Measurements from ENCODE around the gene ARHGEF7. TPM values are rescaled to one million over a fixed set of nuclear protein-coding genes. Genes with fewer than 3 reads are reported as not detected.

Gene ARHGEF7
- total RNA-seq, 1 experiment from 2014 or later: 46.2 TPM

DNA sequence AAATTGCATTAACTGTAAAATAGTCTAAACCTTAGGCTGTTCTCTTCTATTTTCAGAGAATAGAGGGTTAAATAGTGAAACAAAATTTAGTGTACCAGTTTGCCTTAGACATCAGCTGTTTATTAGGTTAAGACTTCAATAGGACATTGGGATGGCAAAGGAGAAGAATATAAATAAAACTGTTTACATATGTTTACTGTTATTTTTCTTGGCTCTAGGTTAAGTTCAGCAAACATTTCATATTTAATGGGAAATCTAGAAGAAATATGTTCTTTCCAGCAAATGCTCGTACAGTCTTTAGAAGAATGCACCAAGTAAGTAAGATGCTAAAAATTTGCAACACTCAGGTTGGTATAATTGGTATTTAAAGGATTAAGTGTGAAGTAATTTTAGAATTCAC, 128.9 kb downstream of the ARHGEF7 start:
- no peak overlapping the region for H3K27ac ChIP-seq (ENCODE audit: low read depth, low read length)
- no peak overlapping the region for H3K9ac ChIP-seq (ENCODE audit: low read length)
- H3K4me2 ChIP-seq (ENCODE audit: low read length): no peak overlapping the region
- RAD21 ChIA-PET (ENCODE audit: low non-redundant PET in 1 of 2, low total read pairs in 2 of 2, uncharacterized antibody in 2 of 2, unreplicated experiment in 2 of 2): no interaction called here
- BruUV-seq (replicated peaks): no TSS peak
- H4K20me1 ChIP-seq (ENCODE audit: insufficient read depth): peaks cover 3% of the 10 kb centered on the region; the same call in 1 of the 2 replicates
- no peak for TF ChIP-seq ZNF274 (IDR thresholded peaks at IDR 0.05; ENCODE audit: low read depth, low read length)
- TF ChIP-seq EZH2phosphoT487 (IDR thresholded peaks at IDR 0.05; ENCODE audit: borderline replicate concordance): no peak
- no peak for TF ChIP-seq ZFX (IDR thresholded peaks at IDR 0.05)
- TF ChIP-seq ZBTB33 (IDR thresholded peaks at IDR 0.05; ENCODE audit: extremely low read depth, insufficient replicate concordance, low read length): no peak
- no peak for TF ChIP-seq EGR1 (IDR thresholded peaks at IDR 0.05; ENCODE audit: low read depth)
- TF ChIP-seq SIN3A (IDR thresholded peaks at IDR 0.05; ENCODE audit: low read depth): no peak
- TF ChIP-seq POLR2AphosphoS5 (IDR thresholded peaks at IDR 0.05; ENCODE audit: low read depth, low read length): no peak
- TF ChIP-seq FOSL1 (IDR thresholded peaks at IDR 0.05; ENCODE audit: low read depth): no peak
- no peak for TF ChIP-seq CEBPB (IDR thresholded peaks at IDR 0.05; ENCODE audit: low read depth)
- no peak for TF ChIP-seq YY1 (IDR thresholded peaks at IDR 0.05; ENCODE audit: extremely low read depth, insufficient replicate concordance, low read depth, low read length)
- TF ChIP-seq, protein P1, sequence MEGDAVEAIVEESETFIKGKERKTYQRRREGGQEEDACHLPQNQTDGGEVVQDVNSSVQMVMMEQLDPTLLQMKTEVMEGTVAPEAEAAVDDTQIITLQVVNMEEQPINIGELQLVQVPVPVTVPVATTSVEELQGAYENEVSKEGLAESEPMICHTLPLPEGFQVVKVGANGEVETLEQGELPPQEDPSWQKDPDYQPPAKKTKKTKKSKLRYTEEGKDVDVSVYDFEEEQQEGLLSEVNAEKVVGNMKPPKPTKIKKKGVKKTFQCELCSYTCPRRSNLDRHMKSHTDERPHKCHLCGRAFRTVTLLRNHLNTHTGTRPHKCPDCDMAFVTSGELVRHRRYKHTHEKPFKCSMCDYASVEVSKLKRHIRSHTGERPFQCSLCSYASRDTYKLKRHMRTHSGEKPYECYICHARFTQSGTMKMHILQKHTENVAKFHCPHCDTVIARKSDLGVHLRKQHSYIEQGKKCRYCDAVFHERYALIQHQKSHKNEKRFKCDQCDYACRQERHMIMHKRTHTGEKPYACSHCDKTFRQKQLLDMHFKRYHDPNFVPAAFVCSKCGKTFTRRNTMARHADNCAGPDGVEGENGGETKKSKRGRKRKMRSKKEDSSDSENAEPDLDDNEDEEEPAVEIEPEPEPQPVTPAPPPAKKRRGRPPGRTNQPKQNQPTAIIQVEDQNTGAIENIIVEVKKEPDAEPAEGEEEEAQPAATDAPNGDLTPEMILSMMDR (IDR thresholded peaks at IDR 0.05 in 2 of 3, conservative IDR thresholded peaks at IDR 0.05 in 1 of 3; ENCODE audit: borderline replicate concordance in 1 of 3, insufficient read depth in 1 of 3, low read depth in 2 of 3, low read length in 2 of 3): no peak
- TF ChIP-seq SP1 (IDR thresholded peaks at IDR 0.05; ENCODE audit: low read depth): no peak
- no peak for TF ChIP-seq ELF1 (IDR thresholded peaks at IDR 0.05; ENCODE audit: borderline replicate concordance, low read depth)
- no peak for TF ChIP-seq SRF (IDR thresholded peaks at IDR 0.05; ENCODE audit: low read depth)
- TF ChIP-seq MAX (IDR thresholded peaks at IDR 0.05): no peak
- no peak for TF ChIP-seq ATF3 (IDR thresholded peaks at IDR 0.05)
- H3K27me3 ChIP-seq (ENCODE audit: insufficient read depth, low read length): no peaks in the 10 kb centered on the region
- H3K79me2 ChIP-seq (ENCODE audit: insufficient read depth, low read length): peaks cover 9% of the 10 kb centered on the region; the same call in 1 of the 2 replicates
- no peaks in the 10 kb centered on the region for H3K9me3 ChIP-seq (ENCODE audit: control insufficient read depth in 1 of 2, insufficient read depth in 1 of 2, low read depth in 1 of 2, low read length in 2 of 2)
- POLR2A ChIA-PET: no interaction called here
- H3K4me1 ChIP-seq (ENCODE audit: control insufficient read depth in 1 of 2, insufficient read depth in 2 of 2, low read length in 2 of 2): no peaks in the 10 kb centered on the region
- CTCF ChIA-PET: no interaction called here
- H3K36me3 ChIP-seq (ENCODE audit: control insufficient read depth in 1 of 2, insufficient read depth in 2 of 2, low read length in 2 of 2): peaks cover 2 to 10% of the 10 kb centered on the region in 2 experiments; a peak in 1 of 4 replicates
- DNase-seq (ENCODE audit: low read depth, low spot score): no peak
- H3K9me2 ChIP-seq (ENCODE audit: insufficient read depth): no peaks in the 10 kb centered on the region
- intact Hi-C loops (cut with micrococcal nuclease): no loop called here
- no peak overlapping the region for H2AFZ ChIP-seq (ENCODE audit: low read depth, low read length, poor library complexity, severe bottlenecking)
- no peak for ATAC-seq
- no peak overlapping the region for H3K4me3 ChIP-seq (replicated peaks in 1 of 2; ENCODE audit: low read depth in 1 of 2, low read length in 2 of 2)
